COLO829 (cell line): ENCODE results near the gene LCE2A.

Experiments
- DNase-seq: peaks from one replicate; pipeline ENCODE4 v3.0.0; 2012; ENCODE audit warnings: low spot score

LCE2A gene

DNA sequence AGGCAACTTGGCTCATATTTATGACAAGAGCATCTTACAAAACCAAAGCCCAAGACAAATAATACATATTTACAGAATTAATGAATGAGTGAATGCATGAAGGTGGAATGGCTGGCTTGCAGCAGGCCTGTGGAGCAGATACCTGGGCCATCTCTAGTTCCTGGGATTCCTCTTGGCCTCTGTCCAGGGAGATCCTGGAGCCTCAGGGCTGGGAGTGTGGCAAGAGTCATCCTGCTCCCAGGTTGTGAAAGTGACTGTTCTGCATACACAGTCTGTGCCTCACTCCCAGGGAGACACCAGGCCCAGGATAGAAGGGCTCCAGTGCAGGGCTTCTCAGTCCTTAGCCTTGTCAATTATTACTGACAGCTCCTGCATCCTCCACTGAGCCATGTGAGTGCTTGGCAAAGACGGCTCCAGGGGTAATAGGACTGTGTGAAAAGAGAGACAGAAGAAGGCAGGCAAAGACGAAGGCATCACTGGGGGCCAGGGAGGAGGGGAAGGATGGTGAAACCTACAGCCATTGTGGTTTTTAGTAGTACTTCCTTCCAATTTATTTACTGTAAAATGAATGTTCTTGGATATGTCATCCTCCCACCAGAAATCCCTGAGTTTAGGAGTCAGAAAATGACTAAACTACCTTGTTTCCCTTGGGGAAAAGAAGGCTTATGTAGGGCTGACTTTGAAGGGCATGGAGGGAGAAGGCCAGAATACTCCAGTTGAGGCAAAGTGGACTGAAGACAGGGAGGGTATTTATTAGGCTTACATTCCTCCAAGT is 45.4 kb downstream of the LCE2A start:
- no peak for DNase-seq

DNA sequence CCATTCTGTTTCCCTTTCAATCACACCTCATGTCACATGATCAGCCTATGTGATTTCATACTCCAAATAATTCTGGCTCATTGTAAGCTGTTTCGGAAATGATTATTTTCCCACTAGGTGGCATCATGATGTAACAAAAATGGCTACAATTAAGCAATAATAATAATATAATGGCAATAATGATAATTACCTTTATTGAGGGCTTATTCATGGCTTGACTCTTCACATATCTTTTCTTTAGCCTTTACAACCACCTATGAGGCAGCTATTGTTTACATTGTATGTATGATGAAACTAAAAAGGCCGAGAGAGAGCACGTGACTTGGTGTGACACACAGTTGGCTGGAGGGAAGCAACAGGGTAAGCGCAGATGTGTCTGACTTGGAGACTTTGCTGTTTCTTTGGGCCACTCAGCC is 47.2 kb downstream of the LCE2A start:
- DNase-seq, result no peak

DNA sequence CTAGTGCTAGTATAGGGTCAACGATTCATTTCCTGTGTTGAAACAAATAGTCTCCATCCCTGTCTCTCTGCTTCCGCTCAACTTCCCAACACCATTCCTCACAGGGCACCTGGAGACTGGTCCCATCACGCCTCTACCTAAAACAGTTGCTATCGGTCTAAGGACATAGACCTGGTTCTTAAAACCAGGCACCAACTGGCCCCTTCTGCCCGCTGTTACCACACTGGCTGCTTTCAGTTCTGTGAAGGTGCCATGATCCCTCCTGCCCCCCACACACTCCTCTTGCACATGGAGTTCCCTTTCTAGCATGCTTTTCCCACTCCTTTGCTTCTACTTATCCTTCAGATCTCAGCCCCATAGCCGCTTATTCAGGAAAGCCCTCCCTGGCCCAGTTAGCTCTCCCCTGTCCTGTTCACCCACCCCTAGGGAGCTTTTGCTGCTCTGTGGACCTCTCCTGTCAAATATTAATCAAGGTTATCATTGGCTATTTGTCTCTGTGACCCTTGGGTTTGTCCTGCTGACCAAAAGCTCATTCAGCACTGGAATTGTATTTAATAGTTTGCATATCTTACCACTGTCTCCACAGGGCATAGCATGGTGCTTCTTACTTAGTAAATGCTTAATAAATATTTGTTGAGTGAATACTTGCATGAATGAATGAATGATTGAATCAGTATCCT is 47.8 kb downstream of the LCE2A start:
- no peak for DNase-seq

DNA sequence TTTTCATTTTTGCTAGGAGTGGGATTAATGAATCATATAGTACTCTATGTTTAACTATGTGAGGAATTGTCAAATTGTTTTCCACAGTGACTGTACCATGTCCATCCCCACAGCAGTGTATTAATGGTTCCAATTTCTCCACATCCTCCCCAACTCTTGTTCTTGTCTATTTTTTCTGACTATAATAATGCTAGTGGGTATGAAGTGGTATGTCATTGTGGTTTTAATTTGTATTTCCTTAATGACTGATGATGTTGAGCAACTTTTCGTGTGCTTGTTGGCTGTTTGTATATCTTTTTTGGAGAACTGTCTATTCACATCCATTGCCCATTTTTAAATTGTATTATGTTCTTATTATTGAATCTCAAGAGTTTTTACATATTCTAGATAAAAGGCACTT is 49.7 kb downstream of the LCE2A start:
- no peak for DNase-seq
